ENCODE data around the gene EPB41L1. TPM values are rescaled to one million over a fixed set of nuclear protein-coding genes. Genes with fewer than 3 reads are reported as not detected.

EPB41L1 gene
- total RNA-seq, result 10 to 100 TPM; 50.1 to 61.9 TPM
- 10 to 100 TPM; 13.5 to 15.5 TPM for polyA plus RNA-seq
- long read RNA-seq, donor 1, result 0 reads
- long read RNA-seq, donor 2, result 0 reads
- long read RNA-seq, donor 3, result 0 reads
- long read RNA-seq, donor 4, result 0 reads
- long read RNA-seq, donor 5, partial matches to known transcripts, result 9 of 10 reads
- long read RNA-seq, donor 5, other reads (novel, unspliced or antisense), result 0 of 10 reads

- H3K4me1 ChIP-seq (ENCODE audit: control insufficient read depth in 5 of 5, insufficient read depth in 5 of 5, low read length in 5 of 5), result peaks cover 0 to 18% (median 4%) of the 10 kb centered on the region in 5 donors
- 14 to 18% methylated on average over 40 to 51 of the region's 51 CpGs for WGBS, 2 donors
- TF ChIP-seq CTCF (IDR thresholded peaks at IDR 0.05; ENCODE audit: control extremely low read depth, extremely low read depth), result no peak
- H3K4me3 ChIP-seq, result peak within 1 kb of the TSS; percentile 40
- peak within 1 kb of the TSS; percentile 21 to 24 for H3K27ac ChIP-seq (ENCODE audit: low read depth in 1 of 2, low read length in 1 of 2)
- peak within 1 kb of the TSS in 1 of 2 donors; percentile 16 for H3K9ac ChIP-seq (ENCODE audit: insufficient read depth in 1 of 2, low read length in 2 of 2)
- no peak for ATAC-seq (ENCODE audit: insufficient read depth, low FRiP score)
- no peaks in the 10 kb centered on the region for H3K36me3 ChIP-seq (ENCODE audit: control insufficient read depth in 4 of 4, insufficient read depth in 4 of 4, low read length in 4 of 4)
- H3K27me3 ChIP-seq (ENCODE audit: control insufficient read depth in 3 of 3, insufficient read depth in 3 of 3, low read length in 2 of 3), result no peaks in the 10 kb centered on the region
- DNase-seq, result peak; percentile 61 to 63 (median 63)
- H3K9me3 ChIP-seq (ENCODE audit: control insufficient read depth in 4 of 4, insufficient read depth in 3 of 4, low read length in 3 of 4), result no peaks in the 10 kb centered on the region
Observed at GRCh38 chr20:36154700-36155628, at the start of gene EPB41L1. Gene EPB41L1 (plus strand): TSS chr20:36154740. CDS start chr20:36173778, 19,038 bp downstream.

GRCh38 chr20:36104856-36105255, 49.7 kb upstream of the EPB41L1 start:
- no peaks in the 10 kb centered on the region for H3K27me3 ChIP-seq (ENCODE audit: control insufficient read depth in 3 of 3, insufficient read depth in 3 of 3, low read length in 2 of 3)
- peaks cover 0 to 16% (median 8%) of the 10 kb centered on the region in 5 donors for H3K4me1 ChIP-seq (ENCODE audit: control insufficient read depth in 5 of 5, insufficient read depth in 5 of 5, low read length in 5 of 5)
- no peaks in the 10 kb centered on the region for H3K36me3 ChIP-seq (ENCODE audit: control insufficient read depth in 4 of 4, insufficient read depth in 4 of 4, low read length in 4 of 4)
- DNase-seq, result no peak
- H3K4me3 ChIP-seq, result no peak overlapping the region
- H3K9ac ChIP-seq (ENCODE audit: insufficient read depth in 1 of 2, low read length in 2 of 2), result no peak overlapping the region
- ATAC-seq (ENCODE audit: insufficient read depth, low FRiP score), result no peak
- H3K27ac ChIP-seq (ENCODE audit: low read depth in 1 of 2, low read length in 1 of 2), result no peak overlapping the region
- 92 to 93% methylated on average over 10 of the region's 10 CpGs for WGBS, 2 donors
- no peaks in the 10 kb centered on the region for H3K9me3 ChIP-seq (ENCODE audit: control insufficient read depth in 4 of 4, insufficient read depth in 3 of 4, low read length in 3 of 4)
- no peak for TF ChIP-seq CTCF (IDR thresholded peaks at IDR 0.05; ENCODE audit: control extremely low read depth, extremely low read depth)

GRCh38 chr20:36105711-36106226, 48.8 kb upstream of the EPB41L1 start:
- Histone ChIP-seq H3K9ac (ENCODE audit: insufficient read depth in 1 of 2, low read length in 2 of 2) (no peak overlapping the region), H3K4me1 (ENCODE audit: control insufficient read depth in 5 of 5, insufficient read depth in 5 of 5, low read length in 5 of 5) (peaks cover 0 to 16% (median 8%) of the 10 kb centered on the region in 5 donors), H3K27me3 (ENCODE audit: control insufficient read depth in 3 of 3, insufficient read depth in 3 of 3, low read length in 2 of 3) (no peaks in the 10 kb centered on the region), H3K36me3 (ENCODE audit: control insufficient read depth in 4 of 4, insufficient read depth in 4 of 4, low read length in 4 of 4) (no peaks in the 10 kb centered on the region), H3K27ac (ENCODE audit: low read depth in 1 of 2, low read length in 1 of 2) (peak overlapping the region in 1 of 2 donors; percentile 46), H3K9me3 (ENCODE audit: control insufficient read depth in 4 of 4, insufficient read depth in 3 of 4, low read length in 3 of 4) (peaks cover 0 to 3% (median 0%) of the 10 kb centered on the region in 4 donors), H3K4me3 (no peak overlapping the region)
- 54 to 85% methylated on average over 1 of the region's 1 CpG for WGBS, 2 donors
- no peak for TF ChIP-seq CTCF (IDR thresholded peaks at IDR 0.05; ENCODE audit: control extremely low read depth, extremely low read depth)
- DNase-seq (peak in 2 of 3 donors; percentile 55 to 65), ATAC-seq (ENCODE audit: insufficient read depth, low FRiP score) (no peak)

All from lung (tissue), 16 donors.